WTC11 (cell line): ENCODE measurements around the gene ALK. TPM values are rescaled to one million over a fixed set of nuclear protein-coding genes. Genes with fewer than 3 reads are reported as not detected.

Source experiments
- ATAC-seq: fragments of 200-7000 bp; cut with Tn5 transposase; 2 replicates; pipeline ENCODE4 v1.10.0; 2021; ENCODE audit warnings: mild to moderate bottlenecking, moderate library complexity
- CTCF ChIA-PET: fragments of 300-600 bp; sonication (Branson Sonifier 250); formaldehyde crosslinking; loops from one replicate; lab custom pipeline; 2021; ENCODE audit warnings: antibody characterized with exemption; lab: Charles Lee
- POLR2A ChIA-PET: fragments of 350-600 bp; sonication (Branson Sonifier 250); formaldehyde crosslinking; loops from one replicate; lab custom pipeline; 2021; ENCODE audit warnings: antibody characterized with exemption; lab: Charles Lee
- DNase-seq: peaks from one replicate; pipeline ENCODE4 v3.0.0; 2021; ENCODE audit warnings: low spot score
- H3K27ac Mint-ChIP-seq: 2 replicates; pipeline ENCODE4 v1.8.0; 2021; ENCODE audit warnings: mixed read lengths
- H3K27me3 Mint-ChIP-seq: 2 replicates; pipeline ENCODE4 v1.8.0; 2021; ENCODE audit warnings: low read depth, mild to moderate bottlenecking, moderate library complexity, mixed read lengths
- H3K36me3 Mint-ChIP-seq: 2 replicates; pipeline ENCODE4 v1.8.0; 2021; ENCODE audit warnings: mixed read lengths
- H3K4me1 Mint-ChIP-seq: 2 replicates; pipeline ENCODE4 v1.8.0; 2022; ENCODE audit warnings: mixed read lengths
- H3K4me3 Mint-ChIP-seq: 2 replicates; pipeline ENCODE4 v1.8.0; 2021; ENCODE audit warnings: mild to moderate bottlenecking, moderate library complexity, mixed read lengths
- H3K9me3 Mint-ChIP-seq: 2 replicates; pipeline ENCODE4 v1.8.0; 2021; ENCODE audit warnings: mixed read lengths
- ATF1 ChIP-seq: sonication (generic); formaldehyde crosslinking; IDR thresholded peaks from 2 replicates; pipeline ENCODE4 v1.8.1; 2023; ENCODE audit warnings: mild to moderate bottlenecking, moderate library complexity, missing genetic modification reagents
- CBFB ChIP-seq: sonication (generic); formaldehyde crosslinking; IDR thresholded peaks from 2 replicates; pipeline ENCODE4 v1.8.1; 2022; ENCODE audit warnings: mild to moderate bottlenecking, low read depth, missing genetic modification reagents
- FOXP1 ChIP-seq: sonication (generic); formaldehyde crosslinking; IDR thresholded peaks from 2 replicates; pipeline ENCODE4 v1.8.0; 2022; ENCODE audit warnings: missing genetic modification reagents, mild to moderate bottlenecking, moderate library complexity, borderline replicate concordance
- HMGA2 ChIP-seq: fragments of 250-450 bp; sonication (Bioruptor Pico); IDR thresholded peaks from 2 replicates; pipeline ENCODE4 v1.4.0; 2021; ENCODE audit warnings: mild to moderate bottlenecking, moderate library complexity
- JUN ChIP-seq: sonication (generic); formaldehyde crosslinking; IDR thresholded peaks from 2 replicates; pipeline ENCODE4 v1.8.0; 2023; ENCODE audit warnings: mild to moderate bottlenecking, missing genetic modification reagents
- NFATC4 ChIP-seq: fragments of 250-450 bp; sonication (Bioruptor Pico); IDR thresholded peaks from 2 replicates; pipeline ENCODE4 v1.9.0; 2021; ENCODE audit warnings: mild to moderate bottlenecking
- RELA ChIP-seq: sonication (generic); formaldehyde crosslinking; IDR thresholded peaks from 2 replicates; pipeline ENCODE4 v1.8.1; 2022; ENCODE audit warnings: missing genetic modification reagents, mild to moderate bottlenecking, borderline replicate concordance
- TEAD4 ChIP-seq: sonication (generic); formaldehyde crosslinking; IDR thresholded peaks from 2 replicates; pipeline ENCODE4 v1.8.0; 2022; ENCODE audit warnings: mild to moderate bottlenecking, missing genetic modification reagents
- ZNF121 ChIP-seq: sonication (generic); formaldehyde crosslinking; IDR thresholded peaks from 2 replicates; pipeline ENCODE4 v1.8.0; 2023; ENCODE audit warnings: missing genetic modification reagents
- ZNF232 ChIP-seq: sonication (generic); formaldehyde crosslinking; IDR thresholded peaks from 2 replicates; pipeline ENCODE4 v1.8.0; 2022; ENCODE audit warnings: mild to moderate bottlenecking, missing genetic modification reagents
- ZNF396 ChIP-seq: fragments of 250-450 bp; sonication (Bioruptor Pico); IDR thresholded peaks from 2 replicates; pipeline ENCODE4 v1.8.0; 2021; ENCODE audit warnings: mild to moderate bottlenecking, moderate library complexity, borderline replicate concordance
- total RNA-seq: library from RNA; stranded (reverse); gene quantifications from 3 replicates; pipeline ENCODE4 v1.2.3, GENCODE V29; 2021
- TF ChIP-seq, protein P1 (sequence below): sonication (generic); formaldehyde crosslinking; conservative IDR thresholded peaks from 2 replicates; pipeline ENCODE4 v1.8.1; 2022; ENCODE audit warnings: mild to moderate bottlenecking, missing genetic modification reagents
- TF ChIP-seq, protein P2 (sequence below): sonication (generic); formaldehyde crosslinking; conservative IDR thresholded peaks from 2 replicates; pipeline ENCODE4 v1.8.1; 2023; ENCODE audit warnings: mild to moderate bottlenecking, low read depth, missing genetic modification reagents, moderate library complexity
- TF ChIP-seq, protein P3 (sequence below): sonication (generic); formaldehyde crosslinking; IDR thresholded peaks from 2 replicates; pipeline ENCODE4 v1.8.0; 2023; ENCODE audit warnings: missing genetic modification reagents, mild to moderate bottlenecking, borderline replicate concordance
- TF ChIP-seq, protein P4 (sequence below): fragments of 250-450 bp; sonication (Bioruptor Pico); IDR thresholded peaks from 2 replicates; pipeline ENCODE4 v1.8.0; 2021; ENCODE audit warnings: mild to moderate bottlenecking

The ALK gene
- total RNA-seq, 1 experiment from 2014 or later = not detected

- no peak overlapping the region for H3K27ac Mint-ChIP-seq
- POLR2A ChIA-PET = no interaction called here
- TF ChIP-seq, protein P1, sequence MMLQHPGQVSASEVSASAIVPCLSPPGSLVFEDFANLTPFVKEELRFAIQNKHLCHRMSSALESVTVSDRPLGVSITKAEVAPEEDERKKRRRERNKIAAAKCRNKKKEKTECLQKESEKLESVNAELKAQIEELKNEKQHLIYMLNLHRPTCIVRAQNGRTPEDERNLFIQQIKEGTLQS = no peak
- TF ChIP-seq ATF1 (CRISPR knock-in tag) (no peak), ZNF232 (CRISPR knock-in tag) (no peak), ZNF121 (CRISPR knock-in tag) (no peak), HMGA2 (CRISPR knock-in tag) (no peak), NFATC4 (no peak), TEAD4 (CRISPR knock-in tag) (no peak), CBFB (CRISPR knock-in tag) (no peak), JUN (CRISPR knock-in tag) (no peak)
- TF ChIP-seq, protein P2, sequence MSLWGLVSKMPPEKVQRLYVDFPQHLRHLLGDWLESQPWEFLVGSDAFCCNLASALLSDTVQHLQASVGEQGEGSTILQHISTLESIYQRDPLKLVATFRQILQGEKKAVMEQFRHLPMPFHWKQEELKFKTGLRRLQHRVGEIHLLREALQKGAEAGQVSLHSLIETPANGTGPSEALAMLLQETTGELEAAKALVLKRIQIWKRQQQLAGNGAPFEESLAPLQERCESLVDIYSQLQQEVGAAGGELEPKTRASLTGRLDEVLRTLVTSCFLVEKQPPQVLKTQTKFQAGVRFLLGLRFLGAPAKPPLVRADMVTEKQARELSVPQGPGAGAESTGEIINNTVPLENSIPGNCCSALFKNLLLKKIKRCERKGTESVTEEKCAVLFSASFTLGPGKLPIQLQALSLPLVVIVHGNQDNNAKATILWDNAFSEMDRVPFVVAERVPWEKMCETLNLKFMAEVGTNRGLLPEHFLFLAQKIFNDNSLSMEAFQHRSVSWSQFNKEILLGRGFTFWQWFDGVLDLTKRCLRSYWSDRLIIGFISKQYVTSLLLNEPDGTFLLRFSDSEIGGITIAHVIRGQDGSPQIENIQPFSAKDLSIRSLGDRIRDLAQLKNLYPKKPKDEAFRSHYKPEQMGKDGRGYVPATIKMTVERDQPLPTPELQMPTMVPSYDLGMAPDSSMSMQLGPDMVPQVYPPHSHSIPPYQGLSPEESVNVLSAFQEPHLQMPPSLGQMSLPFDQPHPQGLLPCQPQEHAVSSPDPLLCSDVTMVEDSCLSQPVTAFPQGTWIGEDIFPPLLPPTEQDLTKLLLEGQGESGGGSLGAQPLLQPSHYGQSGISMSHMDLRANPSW (CRISPR knock-in tag) = no peak
- TF ChIP-seq, protein P3, sequence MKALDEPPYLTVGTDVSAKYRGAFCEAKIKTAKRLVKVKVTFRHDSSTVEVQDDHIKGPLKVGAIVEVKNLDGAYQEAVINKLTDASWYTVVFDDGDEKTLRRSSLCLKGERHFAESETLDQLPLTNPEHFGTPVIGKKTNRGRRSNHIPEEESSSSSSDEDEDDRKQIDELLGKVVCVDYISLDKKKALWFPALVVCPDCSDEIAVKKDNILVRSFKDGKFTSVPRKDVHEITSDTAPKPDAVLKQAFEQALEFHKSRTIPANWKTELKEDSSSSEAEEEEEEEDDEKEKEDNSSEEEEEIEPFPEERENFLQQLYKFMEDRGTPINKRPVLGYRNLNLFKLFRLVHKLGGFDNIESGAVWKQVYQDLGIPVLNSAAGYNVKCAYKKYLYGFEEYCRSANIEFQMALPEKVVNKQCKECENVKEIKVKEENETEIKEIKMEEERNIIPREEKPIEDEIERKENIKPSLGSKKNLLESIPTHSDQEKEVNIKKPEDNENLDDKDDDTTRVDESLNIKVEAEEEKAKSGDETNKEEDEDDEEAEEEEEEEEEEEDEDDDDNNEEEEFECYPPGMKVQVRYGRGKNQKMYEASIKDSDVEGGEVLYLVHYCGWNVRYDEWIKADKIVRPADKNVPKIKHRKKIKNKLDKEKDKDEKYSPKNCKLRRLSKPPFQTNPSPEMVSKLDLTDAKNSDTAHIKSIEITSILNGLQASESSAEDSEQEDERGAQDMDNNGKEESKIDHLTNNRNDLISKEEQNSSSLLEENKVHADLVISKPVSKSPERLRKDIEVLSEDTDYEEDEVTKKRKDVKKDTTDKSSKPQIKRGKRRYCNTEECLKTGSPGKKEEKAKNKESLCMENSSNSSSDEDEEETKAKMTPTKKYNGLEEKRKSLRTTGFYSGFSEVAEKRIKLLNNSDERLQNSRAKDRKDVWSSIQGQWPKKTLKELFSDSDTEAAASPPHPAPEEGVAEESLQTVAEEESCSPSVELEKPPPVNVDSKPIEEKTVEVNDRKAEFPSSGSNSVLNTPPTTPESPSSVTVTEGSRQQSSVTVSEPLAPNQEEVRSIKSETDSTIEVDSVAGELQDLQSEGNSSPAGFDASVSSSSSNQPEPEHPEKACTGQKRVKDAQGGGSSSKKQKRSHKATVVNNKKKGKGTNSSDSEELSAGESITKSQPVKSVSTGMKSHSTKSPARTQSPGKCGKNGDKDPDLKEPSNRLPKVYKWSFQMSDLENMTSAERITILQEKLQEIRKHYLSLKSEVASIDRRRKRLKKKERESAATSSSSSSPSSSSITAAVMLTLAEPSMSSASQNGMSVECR (CRISPR knock-in tag) = no peak
- no peaks in the 10 kb centered on the region for H3K36me3 Mint-ChIP-seq
- peaks cover 5% of the 10 kb centered on the region for H3K9me3 Mint-ChIP-seq
- no peak for ATAC-seq
- CTCF ChIA-PET = no interaction called here
- H3K27me3 Mint-ChIP-seq = no peaks in the 10 kb centered on the region
- H3K4me3 Mint-ChIP-seq = no peak overlapping the region
- no peak for DNase-seq
- peaks cover 14% of the 10 kb centered on the region for H3K4me1 Mint-ChIP-seq
These were observed 197.1 kb downstream of the ALK start for GRCh38 chr2:29724282-29724681.

GRCh38 chr2:29723255-29724001 is 198.0 kb downstream of the ALK start:
- Mint-ChIP-seq H3K27ac (no peak overlapping the region), H3K36me3 (no peaks in the 10 kb centered on the region), H3K4me3 (no peak overlapping the region), H3K9me3 (peaks cover 5% of the 10 kb centered on the region), H3K27me3 (no peaks in the 10 kb centered on the region), H3K4me1 (peaks cover 22% of the 10 kb centered on the region)
- no peak for ATAC-seq
- no peak for TF ChIP-seq FOXP1 (CRISPR knock-in tag)
- no peak for TF ChIP-seq ZNF396 (CRISPR knock-in tag)
- no peak for TF ChIP-seq RELA (CRISPR knock-in tag)
- TF ChIP-seq NFATC4 = no peak
- TF ChIP-seq, protein P4, sequence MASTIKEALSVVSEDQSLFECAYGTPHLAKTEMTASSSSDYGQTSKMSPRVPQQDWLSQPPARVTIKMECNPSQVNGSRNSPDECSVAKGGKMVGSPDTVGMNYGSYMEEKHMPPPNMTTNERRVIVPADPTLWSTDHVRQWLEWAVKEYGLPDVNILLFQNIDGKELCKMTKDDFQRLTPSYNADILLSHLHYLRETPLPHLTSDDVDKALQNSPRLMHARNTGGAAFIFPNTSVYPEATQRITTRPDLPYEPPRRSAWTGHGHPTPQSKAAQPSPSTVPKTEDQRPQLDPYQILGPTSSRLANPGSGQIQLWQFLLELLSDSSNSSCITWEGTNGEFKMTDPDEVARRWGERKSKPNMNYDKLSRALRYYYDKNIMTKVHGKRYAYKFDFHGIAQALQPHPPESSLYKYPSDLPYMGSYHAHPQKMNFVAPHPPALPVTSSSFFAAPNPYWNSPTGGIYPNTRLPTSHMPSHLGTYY (CRISPR knock-in tag) = no peak
- TF ChIP-seq, protein P3 (CRISPR knock-in tag) = no peak
- TF ChIP-seq ZNF121 (CRISPR knock-in tag) = no peak
- POLR2A ChIA-PET = no interaction called here
- CTCF ChIA-PET = no interaction called here
- DNase-seq = no peak
